ENCODE measurements around the gene KLC4. TPM values are rescaled to one million over a fixed set of nuclear protein-coding genes. Genes with fewer than 3 reads are reported as not detected.
"Not testable (repeated sequence)": the region's sequence is repeated elsewhere in the genome, so short reads cannot be mapped to it uniquely, and the experiment has no call there.

The KLC4 gene
- total and polyA plus RNA-seq, 2 experiments from 2014 or later, result 10.4 to 15.0 TPM

GRCh38 chr6:43107344-43108062, 48.1 kb downstream of the KLC4 start:
- Histone ChIP-seq H3K36me3 (ENCODE audit: low read depth) (no peaks in the 10 kb centered on the region), H3K27me3 (replicated peaks; ENCODE audit: insufficient read depth) (no peaks in the 10 kb centered on the region), H3K4me3 (no peak overlapping the region), H3F3A (ENCODE audit: insufficient read depth) (no peaks in the 10 kb centered on the region), H3K9me3 (ENCODE audit: low read depth) (no peaks in the 10 kb centered on the region), H3K9me2 (ENCODE audit: insufficient read depth) (no peaks in the 10 kb centered on the region), H3K4me2 (ENCODE audit: unreplicated experiment) (no peak overlapping the region), H3K9ac (no peak overlapping the region), H3K79me2 (ENCODE audit: insufficient read depth) (peaks cover 98% of the 10 kb centered on the region), H2AFZ (no peak overlapping the region), H3K27ac (no peak overlapping the region), H4K20me1 (ENCODE audit: insufficient read depth) (no peaks in the 10 kb centered on the region; the same call in 1 of the 2 replicates), H3K4me1 (ENCODE audit: insufficient read depth) (peaks cover 4% of the 10 kb centered on the region; the same call in 1 of the 2 replicates)
- no peak for TF ChIP-seq EZH2phosphoT487 (IDR thresholded peaks at IDR 0.05; ENCODE audit: insufficient read depth, low read depth)
- TF ChIP-seq EZH2 (IDR thresholded peaks at IDR 0.05; ENCODE audit: insufficient read depth, poor library complexity, severe bottlenecking), result no peak
- WGBS, 2 experiments (ENCODE audit: low coverage in 1 of 2, low lambda C conversion rate in 2 of 2, missing lambda C conversion rate in 2 of 2), result 96% methylated on average over 12 of the region's 12 CpGs
- in situ Hi-C loops (cut with MboI), result no loop called here
- DNase-seq, result no peak

- Histone ChIP-seq H3F3A (ENCODE audit: insufficient read depth) (peaks cover 17% of the 10 kb centered on the region), H3K9me2 (ENCODE audit: insufficient read depth) (no peaks in the 10 kb centered on the region), H3K79me2 (ENCODE audit: insufficient read depth) (peaks cover 92% of the 10 kb centered on the region), H2AFZ (peak overlapping the region; percentile 74), H4K20me1 (ENCODE audit: insufficient read depth) (no peaks in the 10 kb centered on the region), H3K4me2 (ENCODE audit: unreplicated experiment) (peak overlapping the region; percentile 60), H3K9ac (peak overlapping the region; percentile 86), H3K4me3 (no peak overlapping the region), H3K27ac (peak overlapping the region; percentile 99), H3K9me3 (ENCODE audit: low read depth) (no peaks in the 10 kb centered on the region), H3K36me3 (ENCODE audit: low read depth) (no peaks in the 10 kb centered on the region), H3K4me1 (ENCODE audit: insufficient read depth) (peaks cover 42% of the 10 kb centered on the region), H3K27me3 (replicated peaks; ENCODE audit: insufficient read depth) (no peaks in the 10 kb centered on the region)
- TF ChIP-seq EZH2phosphoT487 (IDR thresholded peaks at IDR 0.05; ENCODE audit: insufficient read depth, low read depth) (no peak), EZH2 (IDR thresholded peaks at IDR 0.05; ENCODE audit: insufficient read depth, poor library complexity, severe bottlenecking) (no peak)
- DNase-seq, result peak; percentile 35
- 74 to 82% methylated on average over 8 to 12 of the region's 12 CpGs for WGBS, 2 experiments (ENCODE audit: low coverage in 1 of 2, low lambda C conversion rate in 2 of 2, missing lambda C conversion rate in 2 of 2)
- in situ Hi-C loops (cut with MboI), result no loop called here
These were observed 54.2 kb downstream of the KLC4 start for GRCh38 chr6:43113431-43114260.

DNA sequence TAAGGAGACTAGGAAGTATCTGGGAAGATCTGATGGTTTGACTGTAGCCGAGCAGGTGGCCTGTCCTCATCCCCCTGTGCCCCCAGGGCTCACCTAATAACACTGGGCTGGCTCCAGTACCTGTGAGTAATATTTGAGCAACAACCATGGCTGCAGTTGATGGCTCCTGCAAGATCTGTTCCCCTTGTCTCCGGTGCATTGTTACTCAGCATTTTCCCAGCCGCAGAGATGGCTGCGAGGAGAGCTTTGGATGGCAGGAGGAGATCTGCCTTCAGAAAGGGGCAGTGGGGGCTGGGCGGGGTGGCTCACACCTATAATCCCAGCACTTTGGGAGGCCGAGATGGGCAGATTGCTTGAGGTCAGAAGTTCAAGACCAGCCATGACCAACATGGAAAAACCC, 55.9 kb downstream of the KLC4 start:
- no peak overlapping the region for H3K4me2 ChIP-seq (ENCODE audit: unreplicated experiment)
- DNase-seq, result peak; percentile 35
- no peaks in the 10 kb centered on the region for H3K27me3 ChIP-seq (replicated peaks; ENCODE audit: insufficient read depth)
- WGBS, 2 experiments (ENCODE audit: low coverage in 1 of 2, low lambda C conversion rate in 2 of 2, missing lambda C conversion rate in 2 of 2), result 86 to 91% methylated on average over 5 to 6 of the region's 6 CpGs
- H3K4me3 ChIP-seq, result no peak overlapping the region
- H3F3A ChIP-seq (ENCODE audit: insufficient read depth), result peaks cover 17% of the 10 kb centered on the region
- H3K9ac ChIP-seq, result peak overlapping the region; percentile 86
- no peak overlapping the region for H2AFZ ChIP-seq
- H3K4me1 ChIP-seq (ENCODE audit: insufficient read depth), result peaks cover 49% of the 10 kb centered on the region
- H3K9me2 ChIP-seq (ENCODE audit: insufficient read depth), result no peaks in the 10 kb centered on the region
- H4K20me1 ChIP-seq (ENCODE audit: insufficient read depth), result no peaks in the 10 kb centered on the region
- H3K9me3 ChIP-seq (ENCODE audit: low read depth), result no peaks in the 10 kb centered on the region
- H3K27ac ChIP-seq, result peak overlapping the region; percentile 99
- TF ChIP-seq EZH2 (IDR thresholded peaks at IDR 0.05; ENCODE audit: insufficient read depth, poor library complexity, severe bottlenecking) (no peak), EZH2phosphoT487 (IDR thresholded peaks at IDR 0.05; ENCODE audit: insufficient read depth, low read depth) (no peak)
- in situ Hi-C loops (cut with MboI), result no loop called here
- no peaks in the 10 kb centered on the region for H3K36me3 ChIP-seq (ENCODE audit: low read depth)
- peaks cover 92% of the 10 kb centered on the region for H3K79me2 ChIP-seq (ENCODE audit: insufficient read depth)

DNA sequence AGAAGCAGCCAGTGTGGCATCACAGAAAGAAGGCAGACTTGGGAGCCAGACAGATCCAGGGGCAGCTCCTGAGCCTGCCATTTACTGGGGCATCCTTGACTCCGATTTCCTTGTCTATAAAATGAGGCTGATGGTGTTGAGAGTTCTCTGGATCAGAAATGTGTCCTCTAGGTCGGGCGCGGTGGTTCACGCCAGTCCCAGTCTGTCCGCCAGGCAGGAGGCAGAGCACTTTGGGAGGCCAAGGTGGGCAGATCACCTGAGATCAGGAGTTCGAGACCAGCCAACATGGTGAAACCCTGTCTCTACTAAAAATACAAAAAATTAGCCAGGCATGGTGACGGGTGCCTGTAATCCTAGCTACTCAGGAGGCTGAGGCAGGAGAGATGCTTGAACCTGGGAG, 58.0 kb downstream of the KLC4 start:
- Histone ChIP-seq H3F3A (ENCODE audit: insufficient read depth) (peaks cover 36% of the 10 kb centered on the region), H3K9ac (peak overlapping the region; percentile 86; the same call in 1 of the 2 replicates), H3K4me1 (ENCODE audit: insufficient read depth) (peaks cover 68% of the 10 kb centered on the region), H3K27ac (peak overlapping the region; percentile 99), H3K79me2 (ENCODE audit: insufficient read depth) (peaks cover 82% of the 10 kb centered on the region)
- 98% methylated on average over 8 of the region's 8 CpGs for WGBS, 2 experiments (ENCODE audit: low coverage in 1 of 2, low lambda C conversion rate in 2 of 2, missing lambda C conversion rate in 2 of 2)
- H3K9me2 ChIP-seq (ENCODE audit: insufficient read depth); H3K4me2 ChIP-seq (ENCODE audit: unreplicated experiment); H3K36me3 ChIP-seq (ENCODE audit: low read depth); H2AFZ ChIP-seq; H3K4me3 ChIP-seq; H3K9me3 ChIP-seq (ENCODE audit: low read depth); H3K27me3 ChIP-seq (replicated peaks; ENCODE audit: insufficient read depth); DNase-seq; H4K20me1 ChIP-seq (ENCODE audit: insufficient read depth); in situ Hi-C loops (cut with MboI): not testable (repeated sequence)
